KMS-11 (cell line): ENCODE measurements around the gene ELMO1.

Experiments
- H2AFZ ChIP-seq: fragments of 200-600 bp; sonication (generic); 2 replicates; pipeline ENCODE4 v1.6.1; 2016; ENCODE audit warnings: antibody characterized with exemption, mixed run types, low read depth
- H3K27ac ChIP-seq: fragments of 200-600 bp; sonication (generic); 2 replicates; pipeline ENCODE4 v1.6.1; 2016; ENCODE audit warnings: mild to moderate bottlenecking, mixed run types
- H3K27me3 ChIP-seq: fragments of 200-600 bp; sonication (generic); 2 replicates; pipeline ENCODE4 v1.6.1; 2017; ENCODE audit warnings: mild to moderate bottlenecking, low read depth, mixed run types, moderate library complexity; ENCODE audit not compliant: insufficient read depth
- H3K36me3 ChIP-seq: fragments of 200-600 bp; sonication (generic); 2 replicates; pipeline ENCODE4 v1.6.1; 2017; ENCODE audit warnings: mild to moderate bottlenecking, mixed run types; ENCODE audit not compliant: insufficient read depth
- H3K4me1 ChIP-seq: fragments of 200-600 bp; sonication (generic); 2 replicates; pipeline ENCODE4 v1.6.1; 2016; ENCODE audit warnings: mild to moderate bottlenecking, low read depth, mixed run types; ENCODE audit not compliant: poor library complexity, severe bottlenecking
- H3K4me2 ChIP-seq: fragments of 200-600 bp; sonication (generic); 2 replicates; pipeline ENCODE4 v1.7.0; 2016; ENCODE audit warnings: mild to moderate bottlenecking, mixed run types
- H3K4me3 ChIP-seq: fragments of 200-600 bp; sonication (generic); IDR thresholded peaks from 2 replicates; pipeline ENCODE4 v1.6.1; 2017; ENCODE audit warnings: low read depth, low read length, mixed read lengths; ENCODE audit not compliant: insufficient read depth
- H3K79me2 ChIP-seq: fragments of 200-600 bp; sonication (generic); 2 replicates; pipeline ENCODE4 v1.6.1; 2016; ENCODE audit warnings: low read depth, mixed run types; ENCODE audit not compliant: insufficient read depth
- H3K9ac ChIP-seq: fragments of 200-600 bp; sonication (generic); 2 replicates; pipeline ENCODE4 v1.6.1; 2016; ENCODE audit warnings: mild to moderate bottlenecking, mixed run types
- H4K20me1 ChIP-seq: fragments of 200-600 bp; sonication (generic); 2 replicates; pipeline ENCODE4 v1.6.1; 2016; ENCODE audit warnings: mild to moderate bottlenecking, mixed run types; ENCODE audit not compliant: insufficient read depth
- TF ChIP-seq, protein P1 (sequence below): fragments of 200-600 bp; sonication (generic); conservative IDR thresholded peaks from 2 replicates; pipeline ENCODE4 v1.6.1; 2017; ENCODE audit warnings: low read depth, mild to moderate bottlenecking, antibody characterized with exemption, low read length, moderate library complexity, mixed read lengths

The ELMO1 gene

DNA sequence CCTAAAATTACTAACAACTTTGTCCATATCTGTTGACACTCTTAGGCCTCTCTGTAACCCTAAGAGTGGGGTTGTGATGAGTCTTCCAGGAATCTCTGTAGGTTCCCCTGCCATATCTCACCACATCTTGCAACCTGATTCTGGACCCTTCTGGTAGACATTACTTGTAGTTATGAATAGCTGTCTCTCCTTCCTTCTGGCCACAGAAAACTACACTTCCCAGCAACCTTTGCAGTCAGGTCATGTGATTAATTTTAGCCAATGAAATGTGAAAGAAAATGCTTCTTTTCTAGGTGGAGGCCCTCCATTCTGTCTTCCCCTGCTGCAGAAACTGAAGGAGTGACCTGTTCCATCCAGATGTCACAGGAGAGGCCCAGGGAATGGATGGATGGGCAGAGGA, 576.8 kb downstream of the ELMO1 start:
- H3K4me1 ChIP-seq, result peaks cover 9% of the 10 kb centered on the region
- no peak overlapping the region for H3K4me2 ChIP-seq
- no peaks in the 10 kb centered on the region for H3K79me2 ChIP-seq
- no peak overlapping the region for H3K27ac ChIP-seq
- H2AFZ ChIP-seq, result no peak overlapping the region
- no peak overlapping the region for H3K4me3 ChIP-seq
- no peak overlapping the region for H3K9ac ChIP-seq
- H3K36me3 ChIP-seq, result no peaks in the 10 kb centered on the region; the same call in 1 of the 2 replicates
- no peaks in the 10 kb centered on the region for H4K20me1 ChIP-seq
- no peaks in the 10 kb centered on the region for H3K27me3 ChIP-seq
- TF ChIP-seq, protein P1, sequence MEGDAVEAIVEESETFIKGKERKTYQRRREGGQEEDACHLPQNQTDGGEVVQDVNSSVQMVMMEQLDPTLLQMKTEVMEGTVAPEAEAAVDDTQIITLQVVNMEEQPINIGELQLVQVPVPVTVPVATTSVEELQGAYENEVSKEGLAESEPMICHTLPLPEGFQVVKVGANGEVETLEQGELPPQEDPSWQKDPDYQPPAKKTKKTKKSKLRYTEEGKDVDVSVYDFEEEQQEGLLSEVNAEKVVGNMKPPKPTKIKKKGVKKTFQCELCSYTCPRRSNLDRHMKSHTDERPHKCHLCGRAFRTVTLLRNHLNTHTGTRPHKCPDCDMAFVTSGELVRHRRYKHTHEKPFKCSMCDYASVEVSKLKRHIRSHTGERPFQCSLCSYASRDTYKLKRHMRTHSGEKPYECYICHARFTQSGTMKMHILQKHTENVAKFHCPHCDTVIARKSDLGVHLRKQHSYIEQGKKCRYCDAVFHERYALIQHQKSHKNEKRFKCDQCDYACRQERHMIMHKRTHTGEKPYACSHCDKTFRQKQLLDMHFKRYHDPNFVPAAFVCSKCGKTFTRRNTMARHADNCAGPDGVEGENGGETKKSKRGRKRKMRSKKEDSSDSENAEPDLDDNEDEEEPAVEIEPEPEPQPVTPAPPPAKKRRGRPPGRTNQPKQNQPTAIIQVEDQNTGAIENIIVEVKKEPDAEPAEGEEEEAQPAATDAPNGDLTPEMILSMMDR, result no peak

- no peaks in the 10 kb centered on the region for H3K79me2 ChIP-seq
- no peaks in the 10 kb centered on the region for H4K20me1 ChIP-seq
- H3K27me3 ChIP-seq, result no peaks in the 10 kb centered on the region
- no peak overlapping the region for H3K4me3 ChIP-seq
- no peaks in the 10 kb centered on the region; the same call in 1 of the 2 replicates for H3K36me3 ChIP-seq
- no peak overlapping the region for H3K9ac ChIP-seq
- TF ChIP-seq, protein P1, result no peak
- H2AFZ ChIP-seq, result no peak overlapping the region
- H3K27ac ChIP-seq, result no peak overlapping the region
- no peak overlapping the region for H3K4me2 ChIP-seq
- H3K4me1 ChIP-seq, result peaks cover 4% of the 10 kb centered on the region
Observed at GRCh38 chr7:36871355-36871738, 577.3 kb downstream of the ELMO1 start.

DNA sequence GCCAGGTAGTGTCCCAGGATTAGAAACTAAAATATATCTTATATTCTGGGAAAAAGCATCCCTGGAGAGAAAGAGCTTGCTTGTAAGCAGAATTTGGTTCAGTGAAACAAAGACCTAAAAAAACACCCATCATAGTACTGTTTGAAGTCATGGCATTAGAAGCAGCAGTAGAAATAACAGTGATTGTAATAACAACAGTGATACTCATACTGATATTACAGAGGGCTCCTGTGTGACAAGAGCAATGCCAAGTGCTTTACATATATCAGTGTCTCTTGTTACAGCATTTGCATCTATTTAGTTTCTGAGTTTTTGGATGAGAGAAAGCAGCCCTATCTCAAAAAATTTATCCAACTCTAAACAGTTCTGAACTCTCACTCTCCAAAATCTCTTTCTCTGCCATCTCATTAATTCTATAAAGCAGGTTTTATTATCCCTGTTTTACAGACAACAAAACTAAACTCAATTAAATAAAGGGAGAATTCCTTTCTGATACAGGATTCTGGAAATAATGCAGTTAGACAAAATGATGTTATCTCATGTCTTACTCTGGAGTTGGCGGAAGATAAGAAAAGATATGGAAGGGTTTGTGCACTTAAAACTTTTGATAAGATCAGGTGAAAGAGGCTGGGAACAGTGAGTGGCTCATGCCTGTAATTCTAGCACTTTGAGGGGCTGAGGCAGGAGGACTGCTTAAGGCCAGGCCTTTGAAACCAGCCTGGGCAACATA, 577.9 kb downstream of the ELMO1 start:
- no peaks in the 10 kb centered on the region for H4K20me1 ChIP-seq
- no peak overlapping the region for H3K4me3 ChIP-seq

GRCh38 chr7:36868727-36869411, 579.8 kb downstream of the ELMO1 start:
- Histone ChIP-seq H3K4me2 (no peak overlapping the region), H3K27me3 (no peaks in the 10 kb centered on the region), H2AFZ (no peak overlapping the region), H3K4me1 (no peaks in the 10 kb centered on the region), H3K36me3 (no peaks in the 10 kb centered on the region; the same call in 1 of the 2 replicates), H3K79me2 (no peaks in the 10 kb centered on the region), H3K27ac (no peak overlapping the region), H4K20me1 (no peaks in the 10 kb centered on the region), H3K4me3 (no peak overlapping the region), H3K9ac (no peak overlapping the region)
- TF ChIP-seq, protein P1, result no peak

More for the DNA sequence above, 577.9 kb downstream of the ELMO1 start:
- Histone ChIP-seq H2AFZ (no peak overlapping the region), H3K9ac (no peak overlapping the region), H3K79me2 (no peaks in the 10 kb centered on the region), H3K4me1 (no peaks in the 10 kb centered on the region), H3K4me2 (no peak overlapping the region), H3K27ac (no peak overlapping the region), H3K36me3 (no peaks in the 10 kb centered on the region; the same call in 1 of the 2 replicates), H3K27me3 (no peaks in the 10 kb centered on the region)
- TF ChIP-seq, protein P1, result no peak
